Keratinocyte (primary cell): Measurements from ENCODE around the gene ATP5PF.

Source experiments
- EZH2 ChIP-seq: IDR thresholded peaks from one replicate; pipeline ENCODE4 v1.6.1; 2012; ENCODE audit warnings: inconsistent platforms, mild to moderate bottlenecking, low read length, moderate library complexity
- TF ChIP-seq, protein P1 (sequence below), 3 experiments: IDR thresholded peaks in 1 of 3; conservative IDR thresholded peaks in 1 of 3; optimal IDR thresholded peaks in 1 of 3; 2 replicates in 2 of 3; 3 replicates in 1 of 3; pipeline versions ENCODE3 to v1.5.1; 2011; ENCODE audit warnings: low read length in 3 of 3, mild to moderate bottlenecking in 3 of 3, moderate library complexity in 2 of 3, control low read depth in 1 of 3, inconsistent platforms in 1 of 3; ENCODE audit not compliant: insufficient read depth in 2 of 3; ENCODE audit errors: extremely low read depth in 1 of 3

DNA sequence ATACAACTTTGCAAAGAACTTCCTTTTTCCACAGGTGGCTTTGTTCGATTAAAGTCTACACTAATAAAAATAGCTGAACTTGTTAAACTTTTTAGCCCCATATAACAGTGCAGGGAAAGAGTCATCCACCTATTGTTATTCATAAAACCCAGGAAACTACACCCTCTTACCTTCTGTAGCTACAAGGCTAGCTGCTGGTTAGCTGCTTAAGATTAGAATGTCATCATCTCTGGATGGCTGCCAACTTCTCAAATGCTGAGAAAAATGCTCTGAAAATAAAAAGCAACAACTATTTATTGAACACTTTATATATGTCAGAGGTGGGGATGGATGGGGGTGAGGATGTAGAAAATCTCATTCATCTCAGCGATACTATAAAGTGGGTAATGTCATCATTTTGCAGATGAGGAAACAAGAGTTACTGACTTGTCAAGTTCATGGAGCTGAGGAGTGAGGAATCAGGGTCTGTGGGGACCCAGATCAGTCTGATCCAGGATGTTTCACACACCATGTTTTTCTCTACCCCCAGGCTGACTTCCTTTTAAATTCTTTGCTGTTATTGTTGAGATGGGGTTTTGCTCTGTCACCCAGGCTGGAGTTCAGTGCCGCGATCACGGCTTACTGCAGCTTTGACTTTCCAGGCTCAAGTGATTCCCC, 17.1 kb downstream of the ATP5PF start:
- TF ChIP-seq, protein P1, sequence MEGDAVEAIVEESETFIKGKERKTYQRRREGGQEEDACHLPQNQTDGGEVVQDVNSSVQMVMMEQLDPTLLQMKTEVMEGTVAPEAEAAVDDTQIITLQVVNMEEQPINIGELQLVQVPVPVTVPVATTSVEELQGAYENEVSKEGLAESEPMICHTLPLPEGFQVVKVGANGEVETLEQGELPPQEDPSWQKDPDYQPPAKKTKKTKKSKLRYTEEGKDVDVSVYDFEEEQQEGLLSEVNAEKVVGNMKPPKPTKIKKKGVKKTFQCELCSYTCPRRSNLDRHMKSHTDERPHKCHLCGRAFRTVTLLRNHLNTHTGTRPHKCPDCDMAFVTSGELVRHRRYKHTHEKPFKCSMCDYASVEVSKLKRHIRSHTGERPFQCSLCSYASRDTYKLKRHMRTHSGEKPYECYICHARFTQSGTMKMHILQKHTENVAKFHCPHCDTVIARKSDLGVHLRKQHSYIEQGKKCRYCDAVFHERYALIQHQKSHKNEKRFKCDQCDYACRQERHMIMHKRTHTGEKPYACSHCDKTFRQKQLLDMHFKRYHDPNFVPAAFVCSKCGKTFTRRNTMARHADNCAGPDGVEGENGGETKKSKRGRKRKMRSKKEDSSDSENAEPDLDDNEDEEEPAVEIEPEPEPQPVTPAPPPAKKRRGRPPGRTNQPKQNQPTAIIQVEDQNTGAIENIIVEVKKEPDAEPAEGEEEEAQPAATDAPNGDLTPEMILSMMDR (optimal IDR thresholded peaks at IDR 0.05 in 1 of 3, IDR thresholded peaks at IDR 0.05 in 1 of 3, conservative IDR thresholded peaks at IDR 0.05 in 1 of 3; ENCODE audit: extremely low read depth in 1 of 3, insufficient read depth in 2 of 3, low read length in 3 of 3): no peak
- no peak for TF ChIP-seq EZH2
